HCEC 1CT (cell line): Measurements from ENCODE around the gene LIX1L.
"Not testable (repeated sequence)": the region's sequence is repeated elsewhere in the genome, so short reads cannot be mapped to it uniquely, and the experiment has no call there.

Experiments used
- DNase-seq: peaks from one replicate; pipeline ENCODE4 v3.0.0-alpha.2; 2017

LIX1L gene

DNA sequence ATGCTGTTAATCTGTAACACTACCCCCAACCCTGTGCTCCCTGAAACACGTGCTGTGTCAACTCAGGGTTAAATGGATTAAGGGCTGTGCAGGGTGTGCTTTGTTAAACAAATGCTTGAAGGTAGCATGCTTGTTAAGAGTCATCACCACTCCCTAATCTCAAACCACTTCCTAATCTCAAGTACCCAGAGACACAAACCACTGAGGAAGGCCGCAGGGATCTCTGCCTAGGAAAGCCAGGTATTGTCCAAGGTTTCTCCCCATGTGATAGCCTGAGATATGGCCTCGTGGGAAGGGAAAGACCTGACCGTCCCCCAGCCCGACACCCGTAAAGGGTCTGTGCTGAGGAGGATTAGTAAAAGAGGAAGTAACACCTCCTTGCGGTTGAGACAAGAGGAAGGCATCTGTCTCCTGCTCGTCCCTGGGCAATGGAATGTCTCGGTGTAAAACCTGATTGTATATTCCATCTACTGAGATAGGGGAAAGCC lies 25.3 kb downstream of the LIX1L start:
- not testable (repeated sequence) for DNase-seq

DNA sequence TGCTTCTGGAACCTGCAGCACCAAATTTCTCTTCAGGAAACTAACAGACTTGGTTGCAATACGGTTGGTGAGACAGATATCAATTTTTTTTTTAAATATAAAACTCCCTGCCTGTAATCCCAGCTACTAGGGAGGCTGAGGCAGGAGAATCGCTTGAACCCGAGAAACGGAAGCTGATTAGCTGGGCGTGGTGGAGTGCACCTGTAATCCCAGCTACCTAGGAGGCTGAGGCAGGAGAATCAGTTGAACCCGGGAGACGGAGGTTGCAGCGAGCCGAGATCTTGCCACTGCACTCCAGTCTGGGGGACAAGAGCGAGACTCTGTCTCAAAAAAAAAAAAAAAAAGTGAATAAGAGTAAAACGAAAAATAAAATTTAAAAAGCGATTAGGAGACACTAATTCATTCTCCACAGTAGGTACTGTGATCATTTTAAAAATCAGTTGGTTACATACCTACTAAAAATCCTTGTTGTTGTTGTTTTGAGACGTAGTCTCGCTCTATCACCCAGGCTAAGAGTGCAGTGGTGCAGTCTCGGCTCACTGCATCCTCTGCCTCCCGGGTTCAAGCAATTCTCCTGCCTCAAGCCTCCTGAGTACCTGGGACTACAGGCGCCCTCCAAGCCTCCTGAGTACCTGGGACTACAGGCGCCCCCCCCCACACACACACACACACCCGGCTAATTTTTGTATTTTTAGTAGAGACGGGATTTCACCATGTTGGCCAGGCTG lies 29.7 kb downstream of the LIX1L start:
- DNase-seq, result no peak

- DNase-seq, result peak; percentile 99
Measured at GRCh38 chr1:145927063-145927886, 30.5 kb downstream of the LIX1L start, which contains the start of gene RBM8A. TSS of gene RBM8A (minus strand) at chr1:145927484. CDS start at chr1:145927426, 58 bp downstream.

- DNase-seq, result no peak
Measured at GRCh38 chr1:145926686-145927062, 31.1 kb downstream of the LIX1L start.

- DNase-seq, result no peak
Measured at GRCh38 chr1:145922266-145922665, 35.6 kb downstream of the LIX1L start.

DNA sequence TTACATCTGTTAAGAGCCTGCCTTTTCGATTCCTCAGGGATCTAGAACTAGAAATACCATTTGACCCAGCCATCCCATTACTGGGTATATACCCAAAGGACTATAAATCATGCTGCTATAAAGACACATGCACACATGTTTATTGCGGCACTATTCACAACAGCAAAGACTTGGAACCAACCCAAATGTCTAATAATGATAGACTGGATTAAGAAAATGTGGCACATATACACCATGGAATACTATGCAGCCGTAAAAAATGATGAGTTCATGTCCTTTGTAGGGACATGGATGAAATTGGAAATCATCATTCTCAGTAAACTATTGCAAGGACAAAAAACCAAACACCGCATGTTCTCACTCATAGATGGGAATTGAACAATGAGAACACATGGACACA lies 37.5 kb downstream of the LIX1L start:
- not testable (repeated sequence) for DNase-seq

DNA sequence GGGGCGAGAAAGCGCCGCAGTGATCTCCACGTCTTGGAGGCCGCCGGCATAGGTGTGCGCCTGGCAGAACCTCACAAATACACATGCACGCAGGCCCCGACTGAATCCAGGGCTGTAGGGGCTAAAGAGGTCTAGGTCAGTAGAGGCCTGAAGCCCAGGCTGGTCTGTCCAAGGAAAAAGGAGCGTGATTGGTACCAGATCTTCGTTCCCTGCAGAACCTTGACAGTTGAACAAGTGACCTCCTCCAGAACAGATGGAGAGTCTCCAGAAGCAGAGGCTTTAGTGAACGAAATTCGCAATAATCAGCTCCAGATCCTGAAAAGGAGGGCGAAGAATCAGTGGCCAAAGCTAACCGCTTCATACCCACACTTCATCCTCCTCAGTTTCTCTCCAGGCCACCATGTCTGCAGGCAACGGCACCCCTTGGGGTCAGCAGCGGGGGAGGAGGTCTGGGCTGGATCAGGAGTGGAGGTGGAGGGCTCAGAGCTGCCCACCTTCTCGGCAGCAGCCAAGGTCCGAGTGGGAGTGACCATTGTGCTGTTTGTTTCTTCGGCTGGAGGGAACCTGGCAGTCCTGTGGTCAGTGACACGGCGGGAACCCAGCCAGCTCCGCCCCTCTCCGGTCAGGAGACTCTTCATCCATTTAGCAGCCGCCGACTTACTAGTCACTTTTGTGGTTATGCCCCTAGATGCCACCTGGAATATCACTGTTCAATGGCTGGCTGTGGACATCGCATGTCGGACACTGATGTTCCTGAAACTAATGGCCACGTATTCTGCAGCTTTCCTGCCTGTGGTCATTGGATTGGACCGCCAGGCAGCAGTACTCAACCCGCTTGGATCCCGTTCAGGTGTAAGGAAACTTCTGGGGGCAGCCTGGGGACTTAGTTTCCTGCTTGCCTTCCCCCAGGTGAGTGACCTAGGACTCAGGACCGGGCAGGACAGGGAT lies 38.6 kb downstream of the LIX1L start:
- DNase-seq, result peak; percentile 47

DNA sequence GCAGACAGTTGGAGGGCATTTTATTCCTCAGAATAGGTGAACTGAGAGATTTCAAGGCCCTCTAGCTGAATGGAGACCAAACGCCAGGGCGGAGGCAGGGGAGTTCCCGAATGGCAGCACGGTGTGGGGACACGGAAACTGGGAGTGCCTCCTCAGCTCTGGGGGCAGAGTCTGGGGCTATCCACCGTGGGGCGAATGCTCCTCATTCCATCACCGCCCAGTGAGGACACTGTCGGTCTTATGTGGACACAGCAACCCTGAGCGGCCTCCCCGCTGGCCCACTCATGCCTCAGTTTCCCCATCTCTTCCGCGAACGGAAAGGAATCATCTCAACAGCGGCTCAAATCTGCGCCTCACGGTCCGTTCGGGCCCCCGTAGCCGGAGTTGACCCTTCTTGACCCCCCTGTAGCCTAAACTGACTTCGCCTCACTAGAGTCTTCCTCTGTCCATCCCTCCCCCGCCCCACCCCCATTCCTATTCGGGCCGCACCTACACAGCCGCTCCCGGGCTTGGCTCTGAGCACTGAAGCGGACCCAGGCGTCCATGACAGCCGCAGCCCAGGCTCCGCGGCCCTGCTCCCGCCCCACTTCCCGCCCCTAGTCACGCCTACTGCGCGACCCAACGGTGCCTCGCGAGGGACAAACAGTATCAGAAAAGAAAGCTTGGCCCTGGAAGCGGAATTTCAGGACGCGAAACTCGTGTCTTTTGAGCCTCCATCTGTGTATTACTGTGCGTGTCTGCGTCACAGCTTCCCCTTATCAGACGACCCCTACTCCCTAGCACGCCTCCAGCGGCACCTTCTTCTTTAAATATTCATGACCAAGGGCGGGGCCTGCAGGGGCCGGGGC lies 39.4 kb downstream of the LIX1L start, which contains the start of gene PEX11B:
Gene PEX11B, minus strand, starts transcription at position 574 of the 848 bp plus-strand sequence. Its CDS starts 29 bp downstream, at position 545.
- DNase-seq, result peak; percentile 84

DNA sequence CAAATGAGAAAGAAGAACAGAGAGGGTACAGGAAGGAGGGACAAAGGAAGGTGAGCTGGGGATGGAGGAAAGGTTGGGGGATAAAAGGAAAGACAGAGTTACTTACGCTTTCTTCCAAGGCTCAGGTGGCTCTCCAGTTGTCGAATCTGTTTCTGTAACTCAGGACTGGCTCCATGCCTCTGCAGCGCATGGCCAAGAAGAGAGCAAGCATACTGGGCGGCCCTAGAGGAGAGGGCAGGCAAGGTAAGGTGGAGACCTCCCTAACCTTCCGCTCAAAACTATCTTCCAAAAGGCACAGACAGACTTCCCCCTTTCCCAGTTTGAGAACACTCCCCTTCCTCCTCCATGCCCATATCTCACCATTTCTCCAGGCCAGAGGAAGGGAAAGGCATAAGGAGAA lies 40.2 kb downstream of the LIX1L start:
- no peak for DNase-seq

GRCh38 chr1:145916745-145917144 lies 41.1 kb downstream of the LIX1L start:
- peak; percentile 4 for DNase-seq

DNA sequence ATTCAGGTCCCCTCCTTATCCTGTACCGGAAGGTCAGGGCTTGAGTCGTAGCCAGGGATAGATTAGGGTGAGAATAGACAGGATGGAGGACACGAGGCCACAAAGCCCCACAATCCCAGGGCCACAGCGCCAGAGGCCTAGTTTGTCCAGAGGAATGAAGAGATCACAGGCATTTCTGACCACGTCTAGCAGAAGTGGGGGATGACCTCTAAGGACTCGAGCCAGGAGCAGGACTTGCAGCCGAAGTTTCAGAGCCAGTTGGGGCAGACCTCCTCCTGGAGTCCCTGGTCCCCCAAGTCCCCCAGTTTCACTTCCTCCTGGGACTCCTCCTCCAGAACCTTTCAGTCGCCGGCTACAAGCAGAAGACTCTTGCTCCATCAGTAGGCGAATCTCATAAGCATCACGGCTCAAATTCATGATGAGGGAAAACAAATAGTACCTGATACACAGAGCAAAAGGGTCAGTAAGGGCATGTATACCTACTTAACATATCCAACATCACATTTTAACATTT lies 45.6 kb downstream of the LIX1L start:
- DNase-seq, result no peak

DNA sequence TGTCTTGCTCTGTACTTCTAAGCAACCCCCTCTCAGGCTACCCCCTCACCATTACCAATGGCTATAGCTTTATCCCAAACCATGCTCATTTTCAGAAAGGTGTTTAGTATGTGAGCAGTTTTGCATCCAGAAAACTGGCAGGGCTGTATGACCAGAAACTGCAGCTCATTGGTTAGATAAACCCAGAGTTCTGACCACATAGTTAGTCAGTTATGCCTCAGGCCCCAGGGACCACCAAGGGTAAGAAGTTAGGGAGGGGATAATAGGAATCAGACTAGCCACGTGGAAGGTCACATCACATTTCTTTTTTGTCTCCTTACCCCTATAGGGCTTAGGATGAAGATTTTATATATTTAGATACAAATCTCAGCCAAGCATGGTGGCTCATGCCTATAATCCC lies 49.2 kb downstream of the LIX1L start:
- no peak for DNase-seq

DNA sequence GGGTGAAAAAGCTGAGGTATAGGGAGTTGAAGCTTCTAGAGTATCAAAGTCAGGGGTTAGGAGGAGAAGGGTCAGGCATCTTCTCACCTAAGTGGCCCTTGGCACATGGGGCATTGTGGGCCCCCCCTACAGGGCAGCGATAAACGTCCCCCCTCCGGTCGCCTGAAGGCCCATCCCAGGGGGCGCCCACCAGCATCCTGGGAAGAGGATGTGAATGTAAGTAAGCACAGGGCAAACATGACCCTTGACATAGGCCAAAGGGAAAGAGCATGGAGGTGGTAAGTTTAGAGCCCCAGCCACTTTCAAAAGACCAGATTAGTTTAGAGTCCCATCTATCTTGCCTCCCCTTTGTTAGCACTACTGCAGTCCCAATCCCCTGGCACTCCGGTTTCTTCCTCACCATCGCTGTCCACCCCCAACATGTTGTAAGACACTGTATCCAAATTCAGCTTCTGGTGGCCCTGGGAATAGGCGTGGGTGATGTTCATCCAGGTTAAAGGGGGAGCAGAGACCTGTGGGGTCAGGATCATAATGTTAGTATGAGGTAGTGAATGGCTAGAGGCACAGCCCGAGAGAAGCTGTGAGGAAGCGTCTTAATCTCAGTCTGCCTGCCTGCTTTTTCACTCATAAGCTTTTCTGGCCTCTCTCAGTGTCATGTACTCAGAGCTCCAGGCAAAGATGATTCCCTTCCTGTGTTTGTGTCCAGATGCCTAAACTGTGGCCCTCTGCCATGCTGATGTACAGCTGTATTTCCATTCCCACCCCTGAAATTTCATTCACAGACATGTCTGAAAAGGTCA lies 50.7 kb downstream of the LIX1L start:
- DNase-seq, result no peak

GRCh38 chr1:145901312-145902021 lies 56.4 kb downstream of the LIX1L start:
- DNase-seq, result no peak

DNA sequence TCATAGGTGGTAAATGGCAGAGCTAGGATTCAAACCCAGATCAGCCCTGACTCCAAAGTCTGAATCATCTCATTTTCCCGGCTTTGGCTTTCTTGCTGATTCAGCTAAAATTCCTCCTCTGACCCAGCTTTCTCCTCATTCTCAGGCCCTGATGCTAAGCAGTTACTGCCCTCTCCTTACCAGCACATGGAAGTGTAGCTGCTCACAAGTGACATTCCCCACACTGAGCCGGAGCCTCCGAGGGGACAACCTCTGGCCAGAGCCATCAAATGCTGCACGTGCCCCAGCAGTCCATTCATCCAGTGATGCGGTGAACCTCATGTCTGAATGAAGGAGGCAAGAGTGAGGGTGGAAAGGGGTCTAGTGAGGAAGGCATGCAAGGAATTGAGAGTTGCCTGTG lies 59.1 kb downstream of the LIX1L start:
- no peak for DNase-seq

GRCh38 chr1:145897969-145898368 lies 59.8 kb downstream of the LIX1L start:
- no peak for DNase-seq

DNA sequence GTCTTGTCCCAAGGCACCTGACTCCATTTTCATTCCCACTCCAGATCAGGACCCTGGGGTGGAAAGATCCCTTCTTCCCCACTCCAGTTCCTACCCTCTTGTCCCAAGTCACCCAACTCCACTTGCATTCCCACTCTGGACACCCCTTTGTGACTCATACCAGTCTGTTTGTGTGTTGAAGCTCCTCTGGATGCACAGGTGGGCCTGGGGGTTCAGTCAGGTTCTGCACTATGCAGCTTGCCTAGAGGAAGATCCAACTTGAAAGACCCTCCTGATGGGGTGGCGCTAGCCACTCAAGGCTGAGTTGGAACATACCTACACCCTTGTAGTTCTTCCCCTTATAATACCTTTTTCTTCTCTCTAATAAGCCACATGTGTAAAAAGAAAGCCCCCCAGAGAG lies 62.3 kb downstream of the LIX1L start:
- DNase-seq, result no peak

DNA sequence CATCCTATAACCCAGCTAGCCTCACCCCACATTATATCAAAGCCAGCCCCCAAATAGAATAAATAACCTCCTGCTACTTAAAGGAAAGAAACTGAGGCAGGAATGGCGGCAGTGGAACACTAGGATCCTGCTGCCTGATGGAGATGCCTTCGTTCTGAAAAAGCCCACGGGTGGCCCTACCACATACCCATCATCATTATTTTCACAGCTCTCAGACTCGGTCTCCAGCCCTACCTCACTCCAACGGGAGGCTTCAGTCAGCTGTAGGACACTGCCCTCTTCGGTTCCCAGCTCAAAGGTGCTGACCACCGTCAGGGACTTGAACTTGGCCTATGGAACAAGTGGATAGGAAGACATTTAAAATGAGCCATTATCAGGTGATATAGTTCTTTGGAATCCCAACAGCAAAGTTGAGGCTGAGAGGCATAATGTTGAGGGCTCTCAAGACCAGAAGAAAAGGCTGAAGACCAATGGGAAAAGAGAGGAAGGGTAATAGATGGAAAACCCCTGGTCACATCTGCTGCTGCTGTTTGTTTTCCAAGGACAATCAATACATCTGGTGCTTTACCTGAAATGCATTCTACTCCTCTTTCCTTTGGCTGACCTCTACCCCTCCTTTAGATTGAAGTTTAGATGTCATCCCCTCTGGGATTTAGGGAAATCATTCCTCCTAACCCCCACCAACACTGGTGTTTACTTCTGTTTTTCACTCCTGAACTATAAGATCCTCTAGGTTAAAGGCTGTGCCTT lies 64.3 kb downstream of the LIX1L start:
- DNase-seq, result no peak

GRCh38 chr1:145892486-145893087 lies 65.2 kb downstream of the LIX1L start:
- DNase-seq, result peak; percentile 30
